Vagina (tissue), 2 donors: ENCODE data around the gene TOP3B. TPM values are rescaled to one million over a fixed set of nuclear protein-coding genes. Genes with fewer than 3 reads are reported as not detected.

Experiments
- DNase-seq, 2 donors: peaks; one replicate each; pipeline ENCODE4 v3.0.0-alpha.2; 2017; ENCODE audit errors: extremely low spot score in 2 of 2
- H3K27ac ChIP-seq: fragments of 200-600 bp; sonication (generic); one replicate; pipeline ENCODE4 v1.5.1; 2019
- H3K27me3 ChIP-seq: fragments of 200-600 bp; sonication (generic); one replicate; pipeline ENCODE4 v1.5.1; 2019
- H3K36me3 ChIP-seq, 2 donors: fragments of 200-600 bp; sonication (generic); one replicate each; pipeline ENCODE4 v1.5.1; 2017 to 2019
- H3K4me1 ChIP-seq: fragments of 200-600 bp; sonication (generic); one replicate; pipeline ENCODE4 v1.5.1; 2019
- H3K4me3 ChIP-seq, 2 donors: fragments of 200-600 bp; sonication (generic); 1 replicate in 1 of 2; 2 replicates in 1 of 2; pipeline ENCODE4 v1.5.1; 2016 to 2019
- H3K9me3 ChIP-seq: fragments of 200-600 bp; sonication (generic); one replicate; pipeline ENCODE4 v1.5.1; 2019
- CTCF ChIP-seq, 3 experiments: fragments of 450-650 bp in 2 of 3; fragments of 200-600 bp in 1 of 3; sonication (generic) in 1 of 3; IDR thresholded peaks; one replicate each; pipeline ENCODE4 v1.5.1; 2017 to 2019; ENCODE audit warnings: antibody characterized with exemption in 3 of 3, mild to moderate bottlenecking in 2 of 3, moderate library complexity in 2 of 3
- POLR2A ChIP-seq, 2 donors: fragments of 450-650 bp; IDR thresholded peaks; one replicate each; pipeline ENCODE4 v1.6.1; 2017; ENCODE audit warnings: antibody characterized with exemption in 2 of 2, mild to moderate bottlenecking in 2 of 2, moderate library complexity in 2 of 2
- POLR2AphosphoS5 ChIP-seq, 2 donors: sonication (generic); formaldehyde crosslinking; IDR thresholded peaks; one replicate each; pipeline ENCODE4 v1.9.0; 2017; ENCODE audit warnings: antibody characterized with exemption in 2 of 2, mild to moderate bottlenecking in 2 of 2, low read depth in 1 of 2; ENCODE audit not compliant: insufficient read depth in 1 of 2
- intact Hi-C: fragments of 100-400 bp; cut with DNase I; formaldehyde crosslinking; loops from one replicate; pipeline ENCODE4 v1.15.1; 2023
- total RNA-seq: library from RNA; depleted of rRNA; stranded (reverse); fragments of >200 nt; gene quantifications from one replicate; pipeline ENCODE4 v1.2.3, GENCODE V29; 2016

Gene TOP3B
- total RNA-seq, 1 donor from 2014 or later: 42.7 TPM

GRCh38 chr22:22010358-22010757 is 27.8 kb upstream of the TOP3B start:
- H3K9me3 ChIP-seq: no peaks in the 10 kb centered on the region
- no peaks in the 10 kb centered on the region for H3K36me3 ChIP-seq
- no peaks in the 10 kb centered on the region for H3K4me1 ChIP-seq
- intact Hi-C loops: no loop called here
- no peak overlapping the region for H3K4me3 ChIP-seq
- no peak overlapping the region for H3K27ac ChIP-seq
- H3K27me3 ChIP-seq: no peaks in the 10 kb centered on the region
- no peak for DNase-seq
- TF ChIP-seq CTCF (IDR thresholded peaks at IDR 0.05) (no peak), POLR2A (IDR thresholded peaks at IDR 0.05) (no peak)

- no peak overlapping the region for H3K4me3 ChIP-seq
- H3K4me1 ChIP-seq: no peaks in the 10 kb centered on the region
- H3K27me3 ChIP-seq: no peaks in the 10 kb centered on the region
- no peaks in the 10 kb centered on the region for H3K36me3 ChIP-seq
- no peaks in the 10 kb centered on the region for H3K9me3 ChIP-seq
- TF ChIP-seq CTCF (IDR thresholded peaks at IDR 0.05): no peak
- no peak for TF ChIP-seq POLR2AphosphoS5 (IDR thresholded peaks at IDR 0.05; ENCODE audit: insufficient read depth in 1 of 2, low read depth in 1 of 2)
- TF ChIP-seq POLR2A (IDR thresholded peaks at IDR 0.05): no peak
- no peak for DNase-seq
- intact Hi-C loops: no loop called here
- no peak overlapping the region for H3K27ac ChIP-seq
These were observed 27.1 kb upstream of the TOP3B start for GRCh38 chr22:22009661-22010060.

DNA sequence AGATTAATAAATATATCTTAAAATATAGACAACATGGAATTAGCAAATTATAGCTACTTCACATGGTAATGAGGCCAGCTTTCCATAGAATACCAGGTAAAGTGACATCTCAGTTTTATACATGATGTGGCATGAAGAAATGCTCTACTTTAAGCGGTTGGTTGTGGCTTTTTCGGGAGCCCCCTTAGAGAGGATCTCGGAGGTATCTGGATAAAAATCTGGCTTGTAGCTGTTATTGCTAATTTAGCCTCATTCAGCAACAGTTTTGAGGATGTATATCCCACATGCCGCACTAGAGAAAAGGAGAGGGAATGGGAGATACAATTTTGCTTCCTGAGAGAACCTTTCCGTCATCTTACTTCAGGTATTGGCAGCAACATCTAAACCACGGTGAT is 24.0 kb upstream of the TOP3B start:
- no peak for TF ChIP-seq POLR2AphosphoS5 (IDR thresholded peaks at IDR 0.05; ENCODE audit: insufficient read depth in 1 of 2, low read depth in 1 of 2)
- no peak for TF ChIP-seq CTCF (IDR thresholded peaks at IDR 0.05)
- TF ChIP-seq POLR2A (IDR thresholded peaks at IDR 0.05): no peak

GRCh38 chr22:22005945-22006595 is 23.5 kb upstream of the TOP3B start:
- H3K4me1 ChIP-seq: no peaks in the 10 kb centered on the region
- no peaks in the 10 kb centered on the region for H3K9me3 ChIP-seq
- intact Hi-C loops: no loop called here
- H3K27me3 ChIP-seq: no peaks in the 10 kb centered on the region
- TF ChIP-seq CTCF (IDR thresholded peaks at IDR 0.05) (no peak), POLR2AphosphoS5 (IDR thresholded peaks at IDR 0.05; ENCODE audit: insufficient read depth in 1 of 2, low read depth in 1 of 2) (no peak), POLR2A (IDR thresholded peaks at IDR 0.05) (no peak)
- no peak overlapping the region for H3K4me3 ChIP-seq
- no peak overlapping the region for H3K27ac ChIP-seq
- H3K36me3 ChIP-seq: no peaks in the 10 kb centered on the region
- no peak for DNase-seq

More for the DNA sequence above, 24.0 kb upstream of the TOP3B start:
- H3K4me1 ChIP-seq: no peaks in the 10 kb centered on the region
- H3K9me3 ChIP-seq: no peaks in the 10 kb centered on the region
- no peaks in the 10 kb centered on the region for H3K27me3 ChIP-seq
- no peaks in the 10 kb centered on the region for H3K36me3 ChIP-seq
- intact Hi-C loops: no loop called here
- DNase-seq: no peak
- H3K27ac ChIP-seq: no peak overlapping the region
- H3K4me3 ChIP-seq: no peak overlapping the region

DNA sequence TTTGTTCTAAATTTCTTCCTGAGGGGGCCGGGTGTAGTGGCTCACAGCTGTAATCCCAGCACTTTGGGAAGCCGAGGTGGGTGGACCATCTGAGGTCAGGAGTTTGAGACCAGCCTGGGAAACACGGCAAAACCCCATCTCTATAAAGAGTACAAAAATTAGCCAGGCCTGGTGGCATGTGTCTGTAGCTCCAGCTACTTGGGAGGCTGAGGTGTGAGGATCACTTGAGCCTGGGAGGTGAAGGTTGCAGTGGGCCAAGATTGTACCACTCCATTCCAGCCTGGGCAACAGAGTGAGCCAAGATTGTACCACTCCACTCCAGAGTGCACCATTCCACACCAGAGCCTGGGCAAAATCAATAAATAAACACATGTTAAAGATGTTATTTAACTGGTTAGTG is 20.6 kb upstream of the TOP3B start:
- H3K9me3 ChIP-seq: no peaks in the 10 kb centered on the region
- H3K4me1 ChIP-seq: no peaks in the 10 kb centered on the region
- no peaks in the 10 kb centered on the region for H3K36me3 ChIP-seq
- TF ChIP-seq POLR2AphosphoS5 (IDR thresholded peaks at IDR 0.05; ENCODE audit: insufficient read depth in 1 of 2, low read depth in 1 of 2): no peak
- TF ChIP-seq POLR2A (IDR thresholded peaks at IDR 0.05): no peak
- TF ChIP-seq CTCF (IDR thresholded peaks at IDR 0.05): no peak
- DNase-seq: no peak
- H3K4me3 ChIP-seq: no peak overlapping the region
- intact Hi-C loops: no loop called here
- H3K27ac ChIP-seq: no peak overlapping the region
- H3K27me3 ChIP-seq: no peaks in the 10 kb centered on the region
